Measurements from ENCODE around the gene CTF1. TPM values are rescaled to one million over a fixed set of nuclear protein-coding genes. Genes with fewer than 3 reads are reported as not detected.
A peak's percentile ranks its signal among the peaks of the same experiment; 100 is the strongest.

CTF1 gene
- total and polyA plus RNA-seq, 2 donors (not counting 1 experiment from before 2014, with no cell fraction given) = 0.78 to 0.81 TPM

- H3K4me1 ChIP-seq (ENCODE audit: control insufficient read depth in 2 of 2, insufficient read depth in 2 of 2, low read length in 2 of 2) = peaks cover 16 to 21% of the 10 kb centered on the region in 2 donors
- H3K9me3 Mint-ChIP-seq (ENCODE audit: insufficient read depth) = no peaks in the 10 kb centered on the region
- H2AFZ ChIP-seq (ENCODE audit: insufficient read depth, low read depth, low read length, poor library complexity, severe bottlenecking) = peak overlapping the region; percentile 89
- H3K9me3 ChIP-seq (ENCODE audit: control extremely low read depth in 1 of 3, control insufficient read depth in 2 of 3, insufficient read depth in 1 of 3, low read length in 2 of 3) = no peaks in the 10 kb centered on the region
- no peak for DNase-seq
- CTCF ChIA-PET = interaction anchor here (1.0 to 5.7 kb wide), 3 partner anchors 16 to 32 kb away, joined by 3 to 36 read pairs (median 28); no protein-coding TSS in a partner anchor
- no peaks in the 10 kb centered on the region for H4K20me1 ChIP-seq (ENCODE audit: control insufficient read depth, insufficient read depth, low read length, poor library complexity, severe bottlenecking)
- TF ChIP-seq EZH2 (IDR thresholded peaks at IDR 0.05; ENCODE audit: borderline replicate concordance, insufficient read depth, low read depth, low read length, poor library complexity, severe bottlenecking) (no peak), CTCF (IDR thresholded peaks at IDR 0.05) (no peak)
- H3K79me2 ChIP-seq (ENCODE audit: control insufficient read depth, insufficient read depth, low read length) = peaks cover 22% of the 10 kb centered on the region
- no peak for ATAC-seq (ENCODE audit: low read depth)
- WGBS (ENCODE audit: insufficient coverage) = 88% methylated on average over 1 of the region's 5 CpGs
- H3K27ac ChIP-seq (ENCODE audit: low read length in 2 of 2) = peak overlapping the region; percentile 82 to 88
- intact Hi-C loops (cut with micrococcal nuclease) = loop anchor here (5.0 kb wide), 1 partner anchor 115 kb away; the partner anchor contains the start of genes CFAP119 and RNF40
- peaks cover 36% of the 10 kb centered on the region for H3K4me1 Mint-ChIP-seq
- H3K4me3 Mint-ChIP-seq = peak overlapping the region; percentile 97
- no peaks in the 10 kb centered on the region for H3K27me3 ChIP-seq (replicated peaks in 1 of 4; ENCODE audit: control extremely low read depth in 1 of 4, control insufficient read depth in 3 of 4, insufficient read depth in 4 of 4, low read length in 3 of 4)
- POLR2A ChIA-PET = interaction anchor here (0.6 kb wide), 2 partner anchors 20 to 999 kb away, joined by 3 to 8 read pairs; no protein-coding TSS in a partner anchor
- H3K4me2 ChIP-seq (replicated peaks; ENCODE audit: low read depth, low read length, poor library complexity, severe bottlenecking) = peak overlapping the region; percentile 76
- peak overlapping the region; percentile 97 for H3K27ac Mint-ChIP-seq
- H3K36me3 ChIP-seq (replicated peaks in 1 of 2; ENCODE audit: control extremely low read depth in 1 of 2, control insufficient read depth in 1 of 2, extremely low read depth in 1 of 2, insufficient read depth in 2 of 2, low read length in 1 of 2) = peaks cover 0 to 2% of the 10 kb centered on the region in 2 experiments
- no peaks in the 10 kb centered on the region for H3K27me3 Mint-ChIP-seq
- H3K9ac ChIP-seq (ENCODE audit: low read length) = peak overlapping the region; percentile 97
- H3K4me3 ChIP-seq (ENCODE audit: control extremely low read depth in 1 of 5, extremely low read depth in 1 of 5, insufficient read depth in 1 of 5, low read depth in 2 of 5, low read length in 4 of 5) = peak overlapping the region in 1 of 5 experiments; percentile 99
Measured at GRCh38 chr16:30876867-30877266, 19.5 kb upstream of the CTF1 start.
